ENCODE results near the gene FBXO9. TPM values are rescaled to one million over a fixed set of nuclear protein-coding genes. Genes with fewer than 3 reads are reported as not detected.

FBXO9 gene
- total RNA-seq, 2 donors from 2014 or later = 49.6 to 65.3 TPM

- TF ChIP-seq CTCF (conservative IDR thresholded peaks at IDR 0.05) = no peak
- Histone ChIP-seq H3K4me1 (ENCODE audit: control insufficient read depth, insufficient read depth, low read length) (peaks cover 6% of the 10 kb centered on the region), H3K27me3 (ENCODE audit: control insufficient read depth, insufficient read depth, low read length, poor library complexity, severe bottlenecking) (no peaks in the 10 kb centered on the region), H3K9ac (ENCODE audit: extremely low read depth, low read length, poor library complexity, severe bottlenecking) (no peak overlapping the region), H3K4me3 (ENCODE audit: low read length) (no peak overlapping the region), H3K9me3 (ENCODE audit: control insufficient read depth, low read length) (no peaks in the 10 kb centered on the region), H3K27ac (ENCODE audit: low read depth, low read length) (no peak overlapping the region), H3K36me3 (ENCODE audit: control insufficient read depth, insufficient read depth, low read length) (no peaks in the 10 kb centered on the region)
- H3K9me3 Mint-ChIP-seq = no peaks in the 10 kb centered on the region
- no peak overlapping the region for H3K27ac Mint-ChIP-seq
- no peak for DNase-seq
- H3K27me3 Mint-ChIP-seq (ENCODE audit: insufficient read depth) = no peaks in the 10 kb centered on the region
- peaks cover 11% of the 10 kb centered on the region for H3K4me1 Mint-ChIP-seq
- H3K4me3 Mint-ChIP-seq = no peak overlapping the region
- no peaks in the 10 kb centered on the region for H3K36me3 Mint-ChIP-seq (ENCODE audit: low read depth)
- WGBS, 2 experiments (ENCODE audit: insufficient coverage in 1 of 2, insufficient read length in 1 of 2) = 90 to 92% methylated on average over 5 to 6 of the region's 6 CpGs
Measured at GRCh38 chr6:53130569-53131290, 65.5 kb downstream of the FBXO9 start.

DNA sequence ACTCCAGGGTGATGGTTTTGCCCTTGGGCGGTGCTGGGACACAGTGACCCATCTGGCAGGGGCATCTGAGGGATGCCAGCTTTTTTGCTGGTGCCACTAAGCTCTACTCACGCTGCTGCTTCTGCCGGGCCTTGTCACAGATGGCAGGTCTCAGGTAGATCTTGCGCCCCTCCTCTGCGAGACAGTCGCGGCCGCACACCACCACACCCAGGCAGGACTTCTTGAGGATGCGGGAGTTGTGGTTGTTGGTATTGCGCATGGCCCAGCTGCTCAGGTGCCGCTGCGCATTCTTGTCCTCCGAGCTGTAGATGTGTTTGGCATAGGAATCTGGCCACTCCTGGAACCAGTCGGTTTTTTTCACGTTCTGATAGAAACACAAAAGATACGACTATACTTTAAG lies 68.8 kb downstream of the FBXO9 start:
- no peaks in the 10 kb centered on the region for H3K36me3 Mint-ChIP-seq (ENCODE audit: low read depth)
- no peak overlapping the region for H3K4me3 Mint-ChIP-seq
- peaks cover 11% of the 10 kb centered on the region for H3K4me1 Mint-ChIP-seq
- Histone ChIP-seq H3K4me1 (ENCODE audit: control insufficient read depth, insufficient read depth, low read length) (peaks cover 6% of the 10 kb centered on the region), H3K27me3 (ENCODE audit: control insufficient read depth, insufficient read depth, low read length, poor library complexity, severe bottlenecking) (no peaks in the 10 kb centered on the region), H3K4me3 (ENCODE audit: low read length) (no peak overlapping the region), H3K9me3 (ENCODE audit: control insufficient read depth, low read length) (no peaks in the 10 kb centered on the region), H3K36me3 (ENCODE audit: control insufficient read depth, insufficient read depth, low read length) (no peaks in the 10 kb centered on the region), H3K9ac (ENCODE audit: extremely low read depth, low read length, poor library complexity, severe bottlenecking) (no peak overlapping the region), H3K27ac (ENCODE audit: low read depth, low read length) (no peak overlapping the region)
- no peaks in the 10 kb centered on the region for H3K9me3 Mint-ChIP-seq
- no peak for TF ChIP-seq CTCF (conservative IDR thresholded peaks at IDR 0.05)
- 89 to 93% methylated on average over 8 to 16 of the region's 16 CpGs for WGBS, 2 experiments (ENCODE audit: insufficient coverage in 1 of 2, insufficient read length in 1 of 2)
- H3K27ac Mint-ChIP-seq = no peak overlapping the region
- H3K27me3 Mint-ChIP-seq (ENCODE audit: insufficient read depth) = no peaks in the 10 kb centered on the region
- DNase-seq = no peak

DNA sequence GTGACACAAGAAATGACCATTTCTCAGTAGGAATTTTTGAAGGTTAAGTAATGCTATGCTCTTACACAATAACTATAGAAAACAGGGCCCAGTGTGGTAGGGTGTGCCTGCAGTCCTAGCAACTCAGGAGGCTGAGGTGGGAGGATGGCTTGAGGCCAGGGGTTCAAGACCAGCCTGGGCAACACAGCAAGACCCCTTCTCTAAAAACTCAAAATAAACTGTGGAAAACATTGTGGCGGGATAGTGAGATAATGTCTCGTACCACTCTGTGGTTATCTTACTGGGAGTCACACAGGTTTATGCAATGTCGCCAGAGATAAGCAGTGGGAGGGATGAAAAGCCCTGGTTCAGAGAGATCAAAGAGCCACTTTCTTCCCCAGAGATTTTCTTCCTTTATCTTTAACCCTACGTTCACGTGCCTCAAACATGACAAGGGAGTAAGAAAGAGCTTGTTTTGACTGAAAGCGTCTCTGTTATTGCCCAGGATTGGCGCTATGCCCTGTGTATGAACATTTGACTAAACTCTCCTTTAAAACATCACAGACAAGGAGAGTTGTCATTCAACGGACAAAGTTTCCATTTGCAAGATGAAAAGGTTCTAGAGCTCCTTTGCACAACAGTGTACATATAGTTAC lies 69.5 kb downstream of the FBXO9 start:
- no peak overlapping the region for H3K27ac Mint-ChIP-seq
- H3K4me1 Mint-ChIP-seq = peaks cover 11% of the 10 kb centered on the region
- H3K4me3 Mint-ChIP-seq = no peak overlapping the region
- H3K36me3 ChIP-seq (ENCODE audit: control insufficient read depth, insufficient read depth, low read length) = no peaks in the 10 kb centered on the region
- H3K27ac ChIP-seq (ENCODE audit: low read depth, low read length) = no peak overlapping the region
- DNase-seq = no peak
- H3K36me3 Mint-ChIP-seq (ENCODE audit: low read depth) = no peaks in the 10 kb centered on the region
- whole genome bisulfite sequencing, 2 experiments (ENCODE audit: insufficient coverage in 1 of 2, insufficient read length in 1 of 2) = 71 to 83% methylated on average over 6 to 8 of the region's 8 CpGs
- peaks cover 6% of the 10 kb centered on the region for H3K4me1 ChIP-seq (ENCODE audit: control insufficient read depth, insufficient read depth, low read length)
- H3K27me3 ChIP-seq (ENCODE audit: control insufficient read depth, insufficient read depth, low read length, poor library complexity, severe bottlenecking) = no peaks in the 10 kb centered on the region
- H3K4me3 ChIP-seq (ENCODE audit: low read length) = no peak overlapping the region
- no peaks in the 10 kb centered on the region for H3K9me3 ChIP-seq (ENCODE audit: control insufficient read depth, low read length)
- H3K9ac ChIP-seq (ENCODE audit: extremely low read depth, low read length, poor library complexity, severe bottlenecking) = no peak overlapping the region
- no peaks in the 10 kb centered on the region for H3K27me3 Mint-ChIP-seq (ENCODE audit: insufficient read depth)
- TF ChIP-seq CTCF (conservative IDR thresholded peaks at IDR 0.05) = no peak
- no peaks in the 10 kb centered on the region for H3K9me3 Mint-ChIP-seq
